ENCODE results near the gene CAMKV.

GRCh38 chr3:49911124-49911420, 41.4 kb upstream of the CAMKV start:
- no peak for TF ChIP-seq CTCF (IDR thresholded peaks at IDR 0.05)
- TF ChIP-seq POLR2AphosphoS5 (IDR thresholded peaks at IDR 0.05), result no peak
- no peak for TF ChIP-seq POLR2A (IDR thresholded peaks at IDR 0.05)
